NCI-H446 treated with DMSO at 0.1 percent for 48 hours (cell line): ENCODE data around the gene MON2.
"Not testable (repeated sequence)": the region's sequence is repeated elsewhere in the genome, so short reads cannot be mapped to it uniquely, and the experiment has no call there.

ENCODE experiments used
- DNase-seq: peaks from one replicate; lab custom pipeline; 2025; lab: John Stamatoyannopoulos, UW

The MON2 gene

GRCh38 chr12:62543741-62544140 is 77.1 kb downstream of the MON2 start:
- no peak for DNase-seq

- no peak for DNase-seq
Observed at GRCh38 chr12:62552906-62553556, 86.4 kb downstream of the MON2 start.

GRCh38 chr12:62559366-62559765 is 92.7 kb downstream of the MON2 start:
- not testable (repeated sequence) for DNase-seq

- DNase-seq, result no peak
Observed at GRCh38 chr12:62562846-62563245, 96.2 kb downstream of the MON2 start.

GRCh38 chr12:62575036-62575435 is 108.4 kb downstream of the MON2 start:
- no peak for DNase-seq

GRCh38 chr12:62576503-62576902 is 109.9 kb downstream of the MON2 start:
- DNase-seq, result no peak

- no peak for DNase-seq
Observed at GRCh38 chr12:62578726-62579125, 112.1 kb downstream of the MON2 start.

GRCh38 chr12:62581288-62582064 is 114.8 kb downstream of the MON2 start:
- DNase-seq, result peak; percentile 47

- DNase-seq, result no peak
Observed at GRCh38 chr12:62582065-62582366, 115.4 kb downstream of the MON2 start.

GRCh38 chr12:62584619-62585018 is 118.0 kb downstream of the MON2 start:
- no peak for DNase-seq

GRCh38 chr12:62586850-62587249 is 120.2 kb downstream of the MON2 start:
- DNase-seq, result no peak

GRCh38 chr12:62588916-62589315 is 122.3 kb downstream of the MON2 start:
- DNase-seq, result no peak

- no peak for DNase-seq
Observed at GRCh38 chr12:62597253-62597652, 130.6 kb downstream of the MON2 start.

GRCh38 chr12:62598846-62599245 is 132.2 kb downstream of the MON2 start:
- DNase-seq, result no peak

- no peak for DNase-seq
Observed at GRCh38 chr12:62599854-62600437, 133.3 kb downstream of the MON2 start.

- no peak for DNase-seq
Observed at GRCh38 chr12:62601765-62602164, 135.1 kb downstream of the MON2 start.

- DNase-seq, result peak; percentile 89
Observed at GRCh38 chr12:62602255-62603060, 135.8 kb downstream of the MON2 start.

GRCh38 chr12:62603061-62603810 is 136.6 kb downstream of the MON2 start:
- DNase-seq, result peak; percentile 76

GRCh38 chr12:62603811-62604098 is 137.1 kb downstream of the MON2 start:
- no peak for DNase-seq

- DNase-seq, result no peak
Observed at GRCh38 chr12:62604373-62604772, 137.7 kb downstream of the MON2 start.

- DNase-seq, result no peak
Observed at GRCh38 chr12:62604871-62605270, 138.2 kb downstream of the MON2 start.

GRCh38 chr12:62605981-62606380 is 139.4 kb downstream of the MON2 start:
- DNase-seq, result no peak
